Activated CD4-positive, alpha-beta memory T cell treated with anti-CD3 and anti-CD28 coated beads for 36 hours (primary cell): Measurements from ENCODE around the gene SNRNP35. TPM values are rescaled to one million over a fixed set of nuclear protein-coding genes. Genes with fewer than 3 reads are reported as not detected.
"Not testable (repeated sequence)": the region's sequence is repeated elsewhere in the genome, so short reads cannot be mapped to it uniquely, and the experiment has no call there.

Experiments used
- CTCF ChIA-PET: fragments of 350-600 bp; sonication (Branson Sonifier 250); formaldehyde crosslinking; loops from one replicate; lab custom pipeline; 2021; ENCODE audit warnings: antibody characterized with exemption, inconsistent platforms; lab: Charles Lee
- POLR2A ChIA-PET: fragments of 350-600 bp; sonication (Branson Sonifier 250); formaldehyde crosslinking; loops from one replicate; lab custom pipeline; 2021; ENCODE audit warnings: antibody characterized with exemption; lab: Charles Lee
- DNase-seq: peaks from one replicate; pipeline ENCODE4 v3.0.0-alpha.2; 2020
- H3K27ac Mint-ChIP-seq: one replicate; pipeline ENCODE4 v1.8.0; 2021; ENCODE audit warnings: mixed read lengths
- H3K27me3 Mint-ChIP-seq: one replicate; pipeline ENCODE4 v1.8.0; 2021; ENCODE audit warnings: mixed read lengths
- H3K36me3 Mint-ChIP-seq: one replicate; pipeline ENCODE4 v1.8.0; 2021; ENCODE audit warnings: mixed read lengths
- H3K4me1 Mint-ChIP-seq: one replicate; pipeline ENCODE4 v1.8.0; 2021; ENCODE audit warnings: low read depth, mixed read lengths
- H3K4me3 Mint-ChIP-seq: one replicate; pipeline ENCODE4 v1.8.0; 2021; ENCODE audit warnings: mild to moderate bottlenecking, mixed read lengths
- H3K9me3 Mint-ChIP-seq: one replicate; pipeline ENCODE4 v1.8.0; 2021; ENCODE audit warnings: mixed read lengths
- intact Hi-C: fragments of 100-400 bp; cut with micrococcal nuclease; formaldehyde crosslinking; loops from one replicate; pipeline ENCODE4 v1.15.1; 2023
- total RNA-seq, 2 experiments: library from RNA; stranded (reverse); gene quantifications; one replicate each; pipeline ENCODE4 v1.2.3, GENCODE V29; 2021

Gene SNRNP35
- total RNA-seq, result 10 to 100 TPM; 28.6 to 30.6 TPM

GRCh38 chr12:123457980-123458779, at the start of gene SNRNP35:
Gene SNRNP35, plus strand, starts transcription at chr12:123458139. Its CDS starts 7,402 bp downstream, at chr12:123465541.
- POLR2A ChIA-PET, result interaction anchor here (0.9 to 2.6 kb wide), 7 partner anchors 10 to 255 kb away, joined by 3 to 16 read pairs (median 6); partner anchors contain the start of genes RILPL2 and SBNO1
- Mint-ChIP-seq H3K27ac (peak within 1 kb of the TSS; percentile 99), H3K9me3 (no peaks in the 10 kb centered on the region), H3K4me3 (peak within 1 kb of the TSS; percentile 97), H3K4me1 (peaks cover 23% of the 10 kb centered on the region), H3K27me3 (no peaks in the 10 kb centered on the region), H3K36me3 (peaks cover 9% of the 10 kb centered on the region)
- CTCF ChIA-PET, result interaction anchor here (0.6 to 2.1 kb wide), 6 partner anchors 10 to 160 kb away, joined by 3 to 8 read pairs (median 4); no protein-coding TSS in a partner anchor
- DNase-seq, result peak; percentile 88
- intact Hi-C loops, result loop anchor here (1.0 to 10.0 kb wide), 7 partner anchors 22 to 563 kb away; partner anchors contain the start of genes MPHOSPH9, MTRFR, RILPL1 and RILPL2

GRCh38 chr12:123408619-123409018, 49.3 kb upstream of the SNRNP35 start:
- H3K27ac Mint-ChIP-seq, H3K9me3 Mint-ChIP-seq, H3K4me3 Mint-ChIP-seq, DNase-seq, intact Hi-C loops, H3K4me1 Mint-ChIP-seq, CTCF ChIA-PET, H3K27me3 Mint-ChIP-seq, POLR2A ChIA-PET: not testable (repeated sequence)
- H3K36me3 Mint-ChIP-seq, result peaks cover 15% of the 10 kb centered on the region

GRCh38 chr12:123409284-123410040, 48.5 kb upstream of the SNRNP35 start:
- H3K9me3 Mint-ChIP-seq, H3K4me1 Mint-ChIP-seq, H3K27me3 Mint-ChIP-seq, POLR2A ChIA-PET, DNase-seq, H3K4me3 Mint-ChIP-seq, intact Hi-C loops, CTCF ChIA-PET: not testable (repeated sequence)
- Mint-ChIP-seq H3K36me3 (peaks cover 14% of the 10 kb centered on the region), H3K27ac (peak overlapping the region; percentile 65)

GRCh38 chr12:123410041-123410412, 47.9 kb upstream of the SNRNP35 start:
- intact Hi-C loops, result no loop called here

GRCh38 chr12:123421314-123421713, 36.6 kb upstream of the SNRNP35 start:
- CTCF ChIA-PET, result no interaction called here
- no peaks in the 10 kb centered on the region for H3K4me1 Mint-ChIP-seq
- H3K27ac Mint-ChIP-seq, result no peak overlapping the region
- H3K36me3 Mint-ChIP-seq, result peaks cover 33% of the 10 kb centered on the region
- no peaks in the 10 kb centered on the region for H3K27me3 Mint-ChIP-seq
- H3K4me3 Mint-ChIP-seq, result no peak overlapping the region
- POLR2A ChIA-PET, result no interaction called here
- no peaks in the 10 kb centered on the region for H3K9me3 Mint-ChIP-seq
- DNase-seq, result no peak
- intact Hi-C loops, result no loop called here

More at GRCh38 chr12:123410041-123410412, 47.9 kb upstream of the SNRNP35 start:
- DNase-seq, result no peak
- peaks cover 12% of the 10 kb centered on the region for H3K36me3 Mint-ChIP-seq
- H3K9me3 Mint-ChIP-seq, result no peaks in the 10 kb centered on the region
- ChIA-PET CTCF (interaction anchor here (1.3 kb wide), 1 partner anchor 172 kb away, joined by 4 read pairs; no protein-coding TSS in a partner anchor), POLR2A (no interaction called here)
- no peaks in the 10 kb centered on the region for H3K4me1 Mint-ChIP-seq
- H3K27ac Mint-ChIP-seq, result peak overlapping the region; percentile 65
- no peak overlapping the region for H3K4me3 Mint-ChIP-seq
- no peaks in the 10 kb centered on the region for H3K27me3 Mint-ChIP-seq

GRCh38 chr12:123427036-123427769, 30.7 kb upstream of the SNRNP35 start:
- ChIA-PET CTCF (interaction anchor here (0.6 to 1.5 kb wide), 7 partner anchors 20 to 384 kb away, joined by 3 to 8 read pairs (median 4); partner anchors contain the start of gene SNRNP35), POLR2A (interaction anchor here (0.7 to 2.1 kb wide), 7 partner anchors 9 to 175 kb away, joined by 3 to 27 read pairs (median 10); partner anchors contain the start of genes DDX55, KMT5A, RILPL2 and SNRNP35)
- H3K9me3 Mint-ChIP-seq, result no peaks in the 10 kb centered on the region
- H3K36me3 Mint-ChIP-seq, result peaks cover 46% of the 10 kb centered on the region
- DNase-seq, result peak; percentile 64
- peak overlapping the region; percentile 92 for H3K27ac Mint-ChIP-seq
- H3K27me3 Mint-ChIP-seq, result no peaks in the 10 kb centered on the region
- peak overlapping the region; percentile 54 for H3K4me3 Mint-ChIP-seq
- H3K4me1 Mint-ChIP-seq, result peaks cover 31% of the 10 kb centered on the region
- intact Hi-C loops, result loop anchor here (1.0 to 2.0 kb wide), 4 partner anchors 9 to 62 kb away; partner anchors contain the start of genes RILPL2 and SNRNP35

- H3K4me3 Mint-ChIP-seq, result no peak overlapping the region
- peaks cover 45% of the 10 kb centered on the region for H3K36me3 Mint-ChIP-seq
- H3K4me1 Mint-ChIP-seq, result peaks cover 42% of the 10 kb centered on the region
- intact Hi-C loops, result loop anchor here (1.0 kb wide), 2 partner anchors 20 to 45 kb away; no protein-coding TSS in a partner anchor
- CTCF ChIA-PET, result interaction anchor here (0.6 to 1.9 kb wide), 5 partner anchors 30 to 1510 kb away, joined by 3 to 8 read pairs (median 5); partner anchors contain the start of gene SNRNP35
- peak overlapping the region; percentile 92 for H3K27ac Mint-ChIP-seq
- no peaks in the 10 kb centered on the region for H3K9me3 Mint-ChIP-seq
- no peaks in the 10 kb centered on the region for H3K27me3 Mint-ChIP-seq
- DNase-seq, result no peak
- POLR2A ChIA-PET, result interaction anchor here (1.1 to 2.1 kb wide), 4 partner anchors 8 to 45 kb away, joined by 3 to 27 read pairs (median 12); partner anchors contain the start of genes KMT5A, RILPL2 and SNRNP35
Observed at GRCh38 chr12:123428591-123428990, 29.3 kb upstream of the SNRNP35 start.

GRCh38 chr12:123429101-123429500, 28.8 kb upstream of the SNRNP35 start:
- intact Hi-C loops, H3K27me3 Mint-ChIP-seq, H3K4me3 Mint-ChIP-seq, H3K9me3 Mint-ChIP-seq, DNase-seq: not testable (repeated sequence)
- CTCF ChIA-PET, result interaction anchor here (0.6 to 1.9 kb wide), 4 partner anchors 64 to 1509 kb away, joined by 3 to 6 read pairs (median 4); no protein-coding TSS in a partner anchor
- Mint-ChIP-seq H3K4me1 (peaks cover 44% of the 10 kb centered on the region), H3K36me3 (peaks cover 48% of the 10 kb centered on the region), H3K27ac (peak overlapping the region; percentile 92)
- POLR2A ChIA-PET, result interaction anchor here (1.1 to 2.0 kb wide), 2 partner anchors 20 to 45 kb away, joined by 3 to 14 read pairs; partner anchors contain the start of gene KMT5A

GRCh38 chr12:123431951-123432817, 25.8 kb upstream of the SNRNP35 start:
- H3K4me1 Mint-ChIP-seq, result peaks cover 49% of the 10 kb centered on the region
- H3K9me3 Mint-ChIP-seq, H3K27me3 Mint-ChIP-seq: not testable (repeated sequence)
- H3K27ac Mint-ChIP-seq, result peak overlapping the region; percentile 98
- peak; percentile 75 for DNase-seq
- peak overlapping the region; percentile 99 for H3K4me3 Mint-ChIP-seq
- ChIA-PET POLR2A (interaction anchor here (1.5 to 3.4 kb wide), 2 partner anchors 16 to 28 kb away, joined by 3 to 11 read pairs; no protein-coding TSS in a partner anchor), CTCF (interaction anchor here (0.8 to 1.6 kb wide), 3 partner anchors 8 to 44 kb away, joined by 3 to 5 read pairs (median 3); no protein-coding TSS in a partner anchor)
- intact Hi-C loops, result loop anchor here (1.0 to 10.0 kb wide), 3 partner anchors 16 to 905 kb away; partner anchors contain the start of genes ATP6V0A2, KNTC1 and RSRC2
- peaks cover 53% of the 10 kb centered on the region for H3K36me3 Mint-ChIP-seq

GRCh38 chr12:123433615-123434014, 24.3 kb upstream of the SNRNP35 start:
- ChIA-PET POLR2A (interaction anchor here (0.6 to 3.4 kb wide), 8 partner anchors 8 to 363 kb away, joined by 3 to 11 read pairs (median 3); partner anchors contain the start of gene SNRNP35), CTCF (interaction anchor here (0.9 to 1.6 kb wide), 2 partner anchors 10 to 15 kb away, joined by 3 to 5 read pairs; no protein-coding TSS in a partner anchor)
- Mint-ChIP-seq H3K27ac (peak overlapping the region; percentile 98), H3K4me1 (peaks cover 41% of the 10 kb centered on the region), H3K36me3 (peaks cover 46% of the 10 kb centered on the region), H3K4me3 (peak overlapping the region; percentile 99), H3K27me3 (no peaks in the 10 kb centered on the region), H3K9me3 (no peaks in the 10 kb centered on the region)
- intact Hi-C loops, result loop anchor here (5.0 to 10.0 kb wide), 2 partner anchors 281 to 906 kb away; partner anchors contain the start of genes ATP6V0A2, KNTC1 and RSRC2
- DNase-seq, result no peak
